GM23248 (cell line): ENCODE results near the gene DDX10. TPM values are rescaled to one million over a fixed set of nuclear protein-coding genes. Genes with fewer than 3 reads are reported as not detected.

Experiments used
- DNase-seq: peaks from one replicate; pipeline ENCODE4 v3.0.0-alpha.2; 2015
- H2AFZ ChIP-seq: fragments of 200-600 bp; sonication (generic); 2 replicates; pipeline ENCODE4 v1.6.1; 2016; ENCODE audit warnings: antibody characterized with exemption
- H3F3A ChIP-seq: fragments of 200-600 bp; sonication (generic); 2 replicates; pipeline ENCODE4 v1.6.1; 2016; ENCODE audit warnings: mild to moderate bottlenecking, antibody characterized with exemption, mixed run types; ENCODE audit not compliant: insufficient read depth
- H3K27ac ChIP-seq: fragments of 200-600 bp; sonication (generic); 2 replicates; pipeline ENCODE4 v1.5.1; 2016; ENCODE audit warnings: mild to moderate bottlenecking
- H3K27me3 ChIP-seq: fragments of 200-600 bp; sonication (generic); replicated peaks from 2 replicates; pipeline ENCODE4 v1.6.1; 2016; ENCODE audit warnings: mild to moderate bottlenecking; ENCODE audit not compliant: insufficient read depth
- H3K36me3 ChIP-seq: fragments of 200-600 bp; sonication (generic); 2 replicates; pipeline ENCODE4 v1.6.1; 2016; ENCODE audit warnings: low read depth, mild to moderate bottlenecking
- H3K4me1 ChIP-seq: fragments of 200-600 bp; sonication (generic); 2 replicates; pipeline ENCODE4 v1.6.1; 2016; ENCODE audit warnings: mild to moderate bottlenecking; ENCODE audit not compliant: insufficient read depth
- H3K4me2 ChIP-seq: fragments of 200-600 bp; sonication (generic); one replicate; pipeline ENCODE4 v1.6.1; 2016; ENCODE audit warnings: mild to moderate bottlenecking; ENCODE audit not compliant: unreplicated experiment
- H3K4me3 ChIP-seq: fragments of 200-600 bp; sonication (generic); 2 replicates; pipeline ENCODE4 v1.5.1; 2016; ENCODE audit warnings: mild to moderate bottlenecking
- H3K79me2 ChIP-seq: fragments of 200-600 bp; sonication (generic); 2 replicates; pipeline ENCODE4 v1.6.1; 2016; ENCODE audit warnings: mild to moderate bottlenecking; ENCODE audit not compliant: insufficient read depth
- H3K9ac ChIP-seq: fragments of 200-600 bp; sonication (generic); 2 replicates; pipeline ENCODE4 v1.6.1; 2016; ENCODE audit warnings: mild to moderate bottlenecking
- H3K9me2 ChIP-seq: fragments of 200-600 bp; sonication (generic); 2 replicates; pipeline ENCODE4 v1.6.1; 2016; ENCODE audit warnings: mixed run types, mild to moderate bottlenecking, moderate library complexity; ENCODE audit not compliant: insufficient read depth
- H3K9me3 ChIP-seq: fragments of 200-600 bp; sonication (generic); one replicate; pipeline ENCODE4 v1.6.1; 2017; ENCODE audit warnings: low read depth
- H4K20me1 ChIP-seq: fragments of 200-600 bp; sonication (generic); 2 replicates; pipeline ENCODE4 v1.6.0; 2016; ENCODE audit not compliant: insufficient read depth
- EZH2 ChIP-seq: fragments of 200-600 bp; sonication (generic); IDR thresholded peaks from 2 replicates; pipeline ENCODE4 v1.6.1; 2018; ENCODE audit warnings: antibody characterized with exemption, mild to moderate bottlenecking; ENCODE audit not compliant: insufficient read depth, poor library complexity, severe bottlenecking
- EZH2phosphoT487 ChIP-seq: fragments of 200-600 bp; sonication (generic); IDR thresholded peaks from 2 replicates; pipeline ENCODE4 v1.6.1; 2018; ENCODE audit warnings: antibody characterized with exemption, moderate library complexity, mild to moderate bottlenecking, low read depth; ENCODE audit not compliant: insufficient read depth
- WGBS, 2 experiments: methylation state at CpG; one replicate each; pipeline ENCODE4 v1.1.6; 2015 to 2017; ENCODE audit warnings: low lambda C conversion rate in 2 of 2, low coverage in 1 of 2; ENCODE audit errors: missing lambda C conversion rate in 2 of 2; 5-methylcytosine and 5-hydroxymethylcytosine counted together
- in situ Hi-C: fragments of 300-500 bp; cut with MboI; formaldehyde crosslinking; loops from 2 replicates; pipeline ENCODE4 v1.15.0; 2020
- polyA plus RNA-seq: library from polyadenylated mRNA; unstranded; fragments of >200 nt; fragmentation: Nextera tagmentation; extraction: Ambion mirVana; gene quantifications from 2 replicates; pipeline ENCODE4 v1.2.1, GENCODE V29; 2016
- total RNA-seq: library from RNA; depleted of rRNA; stranded (reverse); fragments of >200 nt; shearing (Covaris generic); gene quantifications from 2 replicates; pipeline ENCODE4 v1.2.3, GENCODE V29; 2014

The DDX10 gene
- total and polyA plus RNA-seq, 2 experiments from 2014 or later, result 23.6 to 31.2 TPM

- H3K4me1 ChIP-seq, result peaks cover 31% of the 10 kb centered on the region
- H3K9ac ChIP-seq, result no peak overlapping the region
- H4K20me1 ChIP-seq, result no peaks in the 10 kb centered on the region
- DNase-seq, result no peak
- peaks cover 18% of the 10 kb centered on the region for H3F3A ChIP-seq
- no peaks in the 10 kb centered on the region for H3K9me3 ChIP-seq
- WGBS, 2 experiments, result 77 to 80% methylated on average over 2 of the region's 2 CpGs
- no peaks in the 10 kb centered on the region for H3K79me2 ChIP-seq
- no peaks in the 10 kb centered on the region for H3K36me3 ChIP-seq
- in situ Hi-C loops, result no loop called here
- no peak overlapping the region for H2AFZ ChIP-seq
- no peaks in the 10 kb centered on the region for H3K27me3 ChIP-seq
- H3K27ac ChIP-seq, result no peak overlapping the region
- TF ChIP-seq EZH2phosphoT487 (no peak), EZH2 (no peak)
- no peak overlapping the region for H3K4me2 ChIP-seq
- H3K4me3 ChIP-seq, result no peak overlapping the region
- no peaks in the 10 kb centered on the region; the same call in 1 of the 2 replicates for H3K9me2 ChIP-seq
These were observed 252.1 kb downstream of the DDX10 start for GRCh38 chr11:108916935-108917334.

DNA sequence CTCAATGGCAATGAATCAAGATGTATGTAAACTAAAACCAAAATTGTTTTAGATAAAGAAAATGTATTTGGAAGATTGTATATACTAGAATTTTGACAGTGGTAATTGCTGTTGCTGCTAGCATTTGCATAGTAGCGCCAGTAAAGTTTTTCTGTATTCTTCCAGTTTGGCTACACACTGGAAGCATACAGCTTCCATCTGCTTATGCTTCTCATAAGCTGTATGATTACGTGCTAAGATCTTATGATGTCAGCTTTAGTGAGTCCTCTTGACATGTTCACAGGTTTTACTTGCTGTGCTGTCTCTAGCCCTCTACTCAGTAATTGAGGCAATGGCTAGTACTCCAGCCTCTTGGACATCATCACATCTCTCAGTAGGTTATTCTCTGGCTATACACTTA, 256.3 kb downstream of the DDX10 start:
- no peak for DNase-seq
- Histone ChIP-seq H3K9ac (no peak overlapping the region), H3K79me2 (no peaks in the 10 kb centered on the region), H3K4me2 (no peak overlapping the region), H3K9me2 (no peaks in the 10 kb centered on the region; the same call in 1 of the 2 replicates), H3K4me3 (no peak overlapping the region), H3F3A (no peaks in the 10 kb centered on the region), H3K4me1 (peaks cover 11% of the 10 kb centered on the region), H3K27ac (no peak overlapping the region), H3K9me3 (no peaks in the 10 kb centered on the region), H3K27me3 (no peaks in the 10 kb centered on the region), H4K20me1 (no peaks in the 10 kb centered on the region), H2AFZ (no peak overlapping the region), H3K36me3 (no peaks in the 10 kb centered on the region)
- 100% methylated on average over 2 of the region's 2 CpGs for WGBS, 2 experiments
- no peak for TF ChIP-seq EZH2phosphoT487
- no peak for TF ChIP-seq EZH2
- in situ Hi-C loops, result no loop called here

DNA sequence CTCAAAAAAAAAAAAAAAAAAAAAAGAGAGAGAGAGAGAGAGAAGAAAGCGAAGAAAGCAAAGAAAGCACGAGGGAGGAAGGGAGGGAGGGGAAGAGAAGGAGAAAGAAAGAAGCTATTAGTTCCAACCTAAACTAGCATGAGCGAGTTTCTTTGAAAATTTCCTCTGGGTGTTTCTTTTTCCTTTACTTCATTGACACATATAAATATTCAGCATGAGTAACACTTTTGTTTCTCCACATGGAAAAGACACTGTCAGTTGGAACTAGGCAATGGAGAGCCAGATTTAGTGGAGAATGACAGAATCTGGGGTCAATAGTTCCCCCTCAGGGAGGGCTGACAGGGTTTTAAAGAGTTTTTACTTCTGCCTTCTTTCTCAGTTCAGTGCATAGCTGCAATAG, 257.4 kb downstream of the DDX10 start:
- no peak for TF ChIP-seq EZH2phosphoT487
- Histone ChIP-seq H4K20me1 (no peaks in the 10 kb centered on the region), H3K9me3 (no peaks in the 10 kb centered on the region), H3K9ac (no peak overlapping the region), H3K4me2 (no peak overlapping the region), H3K36me3 (no peaks in the 10 kb centered on the region), H3K4me1 (peaks cover 12% of the 10 kb centered on the region), H3K79me2 (no peaks in the 10 kb centered on the region), H3K27ac (no peak overlapping the region), H3K9me2 (no peaks in the 10 kb centered on the region; the same call in 1 of the 2 replicates), H3K27me3 (no peaks in the 10 kb centered on the region), H3K4me3 (no peak overlapping the region), H3F3A (no peaks in the 10 kb centered on the region), H2AFZ (no peak overlapping the region)
- 70 to 97% methylated on average over 3 of the region's 3 CpGs for WGBS, 2 experiments
- in situ Hi-C loops, result no loop called here
- no peak for DNase-seq

DNA sequence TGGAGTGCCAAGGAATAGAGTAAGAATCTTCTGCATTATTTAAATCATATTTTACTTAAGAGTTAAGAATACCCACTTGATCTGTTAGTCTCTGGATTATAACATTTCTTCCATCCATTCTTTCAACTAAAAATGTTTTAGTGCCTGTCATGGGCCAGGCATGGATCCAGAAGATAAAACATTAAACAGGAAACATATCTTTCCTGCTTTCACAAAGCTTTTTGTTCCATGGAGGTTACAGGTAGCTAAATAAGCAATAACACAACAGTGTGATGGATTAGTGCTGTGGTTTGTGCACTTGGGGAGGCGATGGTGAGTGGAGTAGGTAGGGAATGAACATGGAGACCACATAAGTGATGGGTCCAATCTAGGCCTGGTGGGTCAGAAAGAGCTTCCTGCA, 258.5 kb downstream of the DDX10 start:
- Histone ChIP-seq H3K4me1 (peaks cover 19% of the 10 kb centered on the region), H3K36me3 (no peaks in the 10 kb centered on the region), H4K20me1 (no peaks in the 10 kb centered on the region), H3K4me2 (no peak overlapping the region), H3F3A (peaks cover 3% of the 10 kb centered on the region), H3K79me2 (no peaks in the 10 kb centered on the region), H3K4me3 (no peak overlapping the region), H3K9ac (no peak overlapping the region), H3K27ac (no peak overlapping the region), H3K9me2 (no peaks in the 10 kb centered on the region), H3K27me3 (no peaks in the 10 kb centered on the region), H2AFZ (no peak overlapping the region), H3K9me3 (no peaks in the 10 kb centered on the region)
- DNase-seq, result no peak
- in situ Hi-C loops, result no loop called here
- 95 to 100% methylated on average over 1 of the region's 1 CpG for WGBS, 2 experiments
- TF ChIP-seq EZH2, result no peak
- no peak for TF ChIP-seq EZH2phosphoT487
